Adipose tissue (tissue), 3 donors: ENCODE measurements around the gene TBCE. TPM values are rescaled to one million over a fixed set of nuclear protein-coding genes. Genes with fewer than 3 reads are reported as not detected.
"Not testable (repeated sequence)": the region's sequence is repeated elsewhere in the genome, so short reads cannot be mapped to it uniquely, and the experiment has no call there.

ENCODE experiments used
- H3K27ac ChIP-seq: one replicate; pipeline ENCODE4 v1.5.1; 2013; ENCODE audit warnings: low read depth, low read length
- WGBS, 3 donors: extraction: QIAGEN DNeasy Blood & Tissue Kit; methylation state at CpG; one replicate each; pipeline ENCODE4 v1.1.7; 2013; 5-methylcytosine and 5-hydroxymethylcytosine counted together
- polyA plus RNA-seq, 3 donors: library from polyadenylated mRNA; stranded (reverse); fragments of 200-250 nt; gene quantifications; one replicate each; pipeline ENCODE4 v1.2.3, GENCODE V29; 2013
- donor health status: healthy with polysubstance abuse.
- donor health status: Bipolar disorder and iron deficiency.
- donor health status: healthy.

Gene TBCE
- polyA plus RNA-seq, 3 donors: 9.5 to 22.4 (median 12.2) TPM

DNA sequence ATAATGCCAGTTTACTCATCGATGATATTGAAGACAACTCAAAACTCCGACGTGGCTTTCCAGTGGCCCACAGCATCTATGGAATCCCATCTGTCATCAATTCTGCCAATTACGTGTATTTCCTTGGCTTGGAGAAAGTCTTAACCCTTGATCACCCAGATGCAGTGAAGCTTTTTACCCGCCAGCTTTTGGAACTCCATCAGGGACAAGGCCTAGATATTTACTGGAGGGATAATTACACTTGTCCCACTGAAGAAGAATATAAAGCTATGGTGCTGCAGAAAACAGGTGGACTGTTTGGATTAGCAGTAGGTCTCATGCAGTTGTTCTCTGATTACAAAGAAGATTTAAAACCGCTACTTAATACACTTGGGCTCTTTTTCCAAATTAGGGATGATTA is 25.2 kb upstream of the TBCE start:
- 57 to 79% (median 68%) methylated on average over 6 of the region's 6 CpGs for WGBS, 3 donors
- no peak overlapping the region for H3K27ac ChIP-seq

DNA sequence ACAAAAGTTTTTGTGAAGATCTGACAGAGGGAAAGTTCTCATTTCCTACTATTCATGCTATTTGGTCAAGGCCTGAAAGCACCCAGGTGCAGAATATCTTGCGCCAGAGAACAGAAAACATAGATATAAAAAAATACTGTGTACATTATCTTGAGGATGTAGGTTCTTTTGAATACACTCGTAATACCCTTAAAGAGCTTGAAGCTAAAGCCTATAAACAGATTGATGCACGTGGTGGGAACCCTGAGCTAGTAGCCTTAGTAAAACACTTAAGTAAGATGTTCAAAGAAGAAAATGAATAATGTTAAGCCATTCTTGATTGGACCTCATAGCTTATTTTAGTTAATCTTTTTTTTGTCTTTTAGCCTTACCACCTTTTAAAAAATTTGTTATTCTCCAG is 24.8 kb upstream of the TBCE start:
- WGBS, 3 donors: 87 to 92% (median 91%) methylated on average over 3 of the region's 3 CpGs
- H3K27ac ChIP-seq: no peak overlapping the region

DNA sequence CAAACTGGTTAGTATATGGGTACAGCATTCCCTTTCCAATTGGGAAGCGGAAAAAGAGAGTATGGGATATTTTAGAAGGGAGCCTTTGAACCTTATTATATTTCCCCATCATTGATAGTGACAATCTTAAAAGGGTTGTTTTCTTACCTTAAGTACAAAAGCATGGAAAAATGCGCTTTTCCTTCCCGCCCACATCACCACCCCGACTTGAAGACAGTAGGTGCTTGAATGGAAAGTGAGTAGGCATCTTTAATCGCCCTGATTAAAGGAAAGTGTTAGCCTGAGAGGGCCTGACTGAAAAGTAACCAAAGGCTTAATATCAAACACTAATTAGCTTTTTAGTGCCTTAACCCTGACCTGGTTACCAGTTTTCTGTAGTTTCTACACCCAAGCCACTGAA is 23.5 kb upstream of the TBCE start:
- no peak overlapping the region for H3K27ac ChIP-seq
- WGBS, 3 donors: 96 to 98% (median 96%) methylated on average over 5 of the region's 5 CpGs

DNA sequence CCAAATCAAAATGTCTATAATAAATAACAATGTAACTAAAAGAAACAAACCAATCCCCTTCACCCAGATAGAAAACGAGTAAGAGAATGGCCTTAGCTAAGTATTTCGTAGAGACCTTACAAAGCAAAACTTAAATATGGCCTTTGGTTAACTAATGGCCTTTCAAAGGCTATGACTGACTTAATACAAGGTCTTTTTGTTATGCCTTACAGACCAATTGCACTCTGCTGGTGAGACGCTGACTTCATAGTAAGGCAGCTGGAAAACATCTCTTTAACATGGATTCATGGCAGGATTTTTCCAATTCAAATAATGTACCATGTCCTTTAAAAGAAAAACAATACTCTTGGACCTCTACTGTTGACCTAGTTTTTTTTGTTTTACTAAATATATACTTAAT is 15.8 kb upstream of the TBCE start:
- WGBS, 3 donors: 84 to 89% (median 85%) methylated on average over 3 of the region's 3 CpGs
- H3K27ac ChIP-seq: no peak overlapping the region

DNA sequence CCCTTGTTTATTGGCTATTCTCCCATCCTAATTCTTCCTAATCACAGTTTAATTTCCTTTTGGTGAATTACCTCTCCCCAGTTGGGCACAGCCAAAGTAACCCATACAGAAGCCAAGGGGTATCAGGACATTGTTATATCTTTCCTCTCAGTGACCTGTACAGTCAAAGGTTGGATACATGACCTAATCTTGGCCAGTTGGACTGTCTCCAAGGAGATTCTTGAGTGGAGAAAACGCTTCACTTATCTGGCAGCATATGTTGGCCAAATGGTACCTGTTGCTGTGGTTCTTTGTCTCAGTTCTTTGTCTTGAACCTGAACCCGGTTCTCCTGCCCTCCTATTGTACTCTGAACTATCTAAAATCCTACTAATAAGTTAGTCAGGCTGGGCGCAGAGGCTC is 15.3 kb upstream of the TBCE start:
- no peak overlapping the region for H3K27ac ChIP-seq
- 59 to 65% (median 62%) methylated on average over 3 of the region's 3 CpGs for WGBS, 3 donors

DNA sequence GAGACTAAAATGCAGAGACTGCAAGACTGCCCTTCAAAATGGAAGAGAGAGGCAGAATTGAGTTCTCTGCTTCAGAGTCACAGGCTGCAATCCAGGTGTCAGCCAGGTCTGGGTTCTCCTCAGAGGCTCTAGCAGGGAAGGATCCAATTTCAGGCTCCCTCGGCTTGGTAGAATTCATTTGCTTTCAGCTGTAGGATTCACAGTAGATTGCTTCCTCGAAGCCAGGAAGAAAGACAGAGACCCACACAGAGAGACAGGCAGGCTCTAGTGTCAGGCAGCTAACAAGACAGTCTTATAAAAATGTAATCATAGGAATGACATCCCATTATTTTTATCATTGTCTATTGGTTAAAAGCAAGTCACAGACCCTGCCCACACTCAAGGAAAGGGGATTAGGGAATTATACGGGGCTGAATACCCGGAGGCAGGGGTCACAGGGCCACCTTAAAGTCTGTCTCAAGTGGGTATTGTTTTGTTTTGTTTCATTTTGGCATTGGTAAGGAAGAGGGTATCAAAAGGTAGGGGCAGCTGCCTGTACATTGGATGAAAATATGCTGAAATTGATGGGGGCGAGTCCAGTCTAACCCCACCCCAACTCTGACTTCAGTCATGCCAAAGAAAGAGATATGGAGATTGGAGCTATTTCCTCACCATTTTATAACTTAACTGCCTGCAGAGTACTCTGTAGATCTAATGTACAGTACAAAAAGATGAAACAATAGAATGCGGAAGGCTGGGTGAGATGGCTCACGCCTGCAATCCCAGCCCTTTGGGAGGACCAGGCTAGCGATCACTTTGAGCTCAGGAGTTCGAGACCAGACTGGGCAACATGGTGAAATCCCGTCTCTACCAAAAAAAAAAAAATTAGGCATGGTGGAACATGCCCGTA is 9.5 kb upstream of the TBCE start:
- WGBS, 3 donors: 70 to 75% (median 72%) methylated on average over 11 of the region's 11 CpGs
- H3K27ac ChIP-seq: no peak overlapping the region

DNA sequence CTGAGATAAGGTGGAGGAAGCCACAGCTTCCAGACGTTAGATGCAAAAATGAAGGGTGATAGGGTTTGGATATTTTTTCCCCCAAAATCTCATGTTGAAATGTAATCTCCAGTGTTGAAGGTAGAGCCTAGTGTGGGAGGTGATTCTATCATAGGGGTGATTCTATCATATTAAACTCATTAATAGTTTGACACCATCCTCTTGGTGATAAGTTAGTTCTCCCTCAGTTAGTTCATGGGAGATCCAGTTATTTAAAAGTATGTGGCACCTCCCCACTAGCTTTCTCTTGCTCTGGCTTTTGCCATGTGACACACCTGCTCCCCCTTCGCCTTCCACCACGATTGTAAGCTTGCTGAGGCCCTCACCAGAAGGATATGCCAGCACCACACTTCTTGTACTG is 8.3 kb upstream of the TBCE start:
- H3K27ac ChIP-seq: no peak overlapping the region
- WGBS, 3 donors: 86 to 93% (median 91%) methylated on average over 3 of the region's 3 CpGs

DNA sequence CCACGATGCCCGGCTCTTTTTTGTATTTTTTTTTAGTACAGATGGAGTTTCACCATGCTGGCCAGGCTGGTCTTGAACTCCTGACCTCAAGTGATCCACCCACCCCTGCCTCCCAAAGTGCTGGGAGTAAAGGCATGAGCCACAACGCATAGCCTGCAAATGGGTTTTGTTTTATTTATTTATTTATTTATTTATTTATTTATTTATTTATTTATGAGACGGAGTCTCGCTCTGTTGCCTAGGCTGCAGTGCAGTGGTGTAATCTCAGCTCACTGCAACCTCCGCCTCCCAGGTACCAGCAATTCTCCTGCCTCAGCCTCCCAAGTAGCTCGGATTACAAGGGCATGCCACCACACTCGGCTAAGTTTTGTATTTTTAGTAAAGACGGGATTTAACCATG is 3.0 kb upstream of the TBCE start:
- WGBS, 3 donors: 97% methylated on average over 9 of the region's 9 CpGs
- H3K27ac ChIP-seq: not testable (repeated sequence)

DNA sequence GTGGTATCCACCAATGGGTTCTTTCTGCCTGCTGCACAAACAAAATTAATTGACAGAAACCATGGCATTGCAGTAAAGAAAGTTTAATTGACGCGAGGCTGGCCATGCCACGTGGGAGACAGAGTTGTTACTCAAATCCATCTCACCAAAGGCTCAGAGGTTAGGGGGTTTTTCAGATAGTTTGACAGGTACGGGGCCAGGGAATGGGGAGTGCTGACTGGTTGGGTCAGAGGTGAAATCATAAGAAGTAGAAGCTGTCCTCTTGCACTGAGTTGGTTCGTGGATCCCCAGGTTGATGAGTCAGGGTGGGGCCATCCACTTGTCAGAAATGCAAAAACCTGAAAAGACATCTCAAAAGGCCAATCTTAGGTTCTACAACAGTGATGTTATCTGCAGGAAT is 941 bp upstream of the TBCE start:
- WGBS, 3 donors: 89 to 92% (median 90%) methylated on average over 5 of the region's 5 CpGs
- H3K27ac ChIP-seq: no peak overlapping the region

DNA sequence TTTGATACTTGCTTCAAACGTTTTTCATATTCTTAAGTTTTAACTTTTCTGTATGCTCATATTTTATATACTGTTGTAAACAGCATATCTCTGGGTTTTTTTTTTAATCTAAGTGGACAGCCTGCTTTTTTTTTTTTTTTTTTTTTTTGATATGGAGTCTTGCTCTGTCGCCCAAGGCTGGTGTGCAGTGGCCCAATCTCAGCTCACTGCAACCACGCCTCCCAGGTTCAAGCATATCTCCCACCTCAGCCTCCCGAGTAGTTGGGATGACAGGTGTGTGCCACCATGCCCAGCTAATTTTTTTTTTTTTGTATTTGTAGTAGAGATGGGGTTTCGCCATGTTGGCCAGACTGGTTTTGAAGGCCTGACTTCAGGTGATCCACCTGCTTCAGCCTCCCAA is 1.2 kb downstream of the TBCE start:
- no peak overlapping the region for H3K27ac ChIP-seq
- 74 to 79% (median 77%) methylated on average over 5 of the region's 5 CpGs for WGBS, 3 donors

DNA sequence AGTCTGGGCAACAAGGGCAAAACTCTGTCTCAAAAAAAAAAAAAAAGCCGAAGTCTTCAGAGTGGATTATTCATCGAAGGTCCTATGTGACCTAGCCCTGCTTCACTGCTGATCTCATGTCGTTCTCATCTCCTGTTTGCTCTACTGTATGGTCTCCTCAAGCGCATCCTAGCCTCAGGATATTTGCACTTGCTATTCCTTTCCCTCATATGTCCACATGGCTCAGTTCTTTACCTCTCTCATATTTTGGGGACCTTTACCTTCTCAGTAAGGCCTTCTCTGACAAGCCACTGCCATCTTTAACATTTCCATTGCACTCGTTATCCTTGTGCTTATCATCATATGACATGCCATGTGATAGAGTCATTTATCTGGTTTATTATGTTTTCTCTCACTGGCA is 2.6 kb downstream of the TBCE start:
- H3K27ac ChIP-seq: no peak overlapping the region
- 89 to 98% (median 95%) methylated on average over 5 of the region's 5 CpGs for whole genome bisulfite sequencing, 3 donors

DNA sequence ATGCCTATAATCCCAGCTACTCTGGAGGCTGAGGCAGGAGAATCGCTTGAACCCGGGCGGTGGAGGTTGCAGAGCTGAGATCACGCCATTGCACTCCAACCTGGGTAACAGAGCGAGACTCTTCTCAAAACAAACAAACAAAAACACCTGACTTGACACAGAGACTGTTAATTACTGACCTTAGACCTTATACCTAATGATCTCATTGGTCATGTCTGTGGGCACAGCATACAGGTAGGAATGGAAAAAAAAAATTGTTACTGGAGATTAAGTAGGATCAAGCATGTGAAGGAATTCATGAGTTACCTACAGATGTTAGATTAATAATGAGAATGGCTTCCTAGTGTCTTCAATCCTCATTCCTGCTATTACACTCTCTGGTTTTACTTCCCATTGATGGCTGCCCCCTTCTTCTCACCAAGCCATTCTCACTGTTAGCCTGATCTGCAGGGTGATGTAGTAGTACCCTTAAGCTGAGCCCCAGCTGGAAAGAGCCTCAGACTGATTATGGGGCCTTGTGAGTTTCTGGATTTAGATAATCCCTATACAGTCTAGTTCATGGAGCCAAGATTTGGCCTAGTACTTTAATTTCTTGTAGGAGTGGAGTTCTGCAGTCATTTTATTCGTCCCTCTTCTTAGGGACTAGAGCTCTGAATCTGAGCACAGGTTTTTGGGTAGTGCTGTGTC is 8.8 kb downstream of the TBCE start:
- WGBS, 3 donors: 98 to 99% (median 98%) methylated on average over 6 of the region's 6 CpGs
- no peak overlapping the region for H3K27ac ChIP-seq

DNA sequence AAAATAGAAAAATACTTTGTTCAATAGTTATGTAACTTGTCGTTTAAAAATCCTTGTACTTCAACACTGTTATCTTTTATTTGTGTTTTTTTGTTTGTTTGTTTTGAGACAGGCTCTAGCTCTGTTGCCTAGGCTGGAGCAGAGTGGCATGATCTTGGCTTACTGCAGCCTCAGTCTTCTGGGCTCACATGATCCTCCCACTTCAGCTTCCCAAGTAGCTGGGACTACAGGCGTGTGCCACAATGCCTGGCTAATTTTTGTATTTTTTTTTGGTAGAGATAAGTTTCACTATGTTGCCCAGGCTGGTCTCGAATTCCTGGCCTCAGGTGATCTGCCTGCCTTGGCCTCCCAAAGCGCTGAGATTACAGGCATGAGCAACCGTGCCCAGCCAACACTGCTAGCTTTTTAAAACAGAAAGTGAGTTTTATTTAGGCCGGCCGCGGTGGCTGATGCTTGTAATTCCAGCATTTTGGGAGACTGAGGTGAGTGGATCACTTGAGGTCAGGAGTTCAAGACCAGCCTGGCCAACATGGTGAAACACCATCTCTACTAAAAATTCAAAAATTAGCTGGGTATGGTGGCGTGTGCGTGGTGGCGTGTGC is 11.0 kb downstream of the TBCE start:
- not testable (repeated sequence) for H3K27ac ChIP-seq

DNA sequence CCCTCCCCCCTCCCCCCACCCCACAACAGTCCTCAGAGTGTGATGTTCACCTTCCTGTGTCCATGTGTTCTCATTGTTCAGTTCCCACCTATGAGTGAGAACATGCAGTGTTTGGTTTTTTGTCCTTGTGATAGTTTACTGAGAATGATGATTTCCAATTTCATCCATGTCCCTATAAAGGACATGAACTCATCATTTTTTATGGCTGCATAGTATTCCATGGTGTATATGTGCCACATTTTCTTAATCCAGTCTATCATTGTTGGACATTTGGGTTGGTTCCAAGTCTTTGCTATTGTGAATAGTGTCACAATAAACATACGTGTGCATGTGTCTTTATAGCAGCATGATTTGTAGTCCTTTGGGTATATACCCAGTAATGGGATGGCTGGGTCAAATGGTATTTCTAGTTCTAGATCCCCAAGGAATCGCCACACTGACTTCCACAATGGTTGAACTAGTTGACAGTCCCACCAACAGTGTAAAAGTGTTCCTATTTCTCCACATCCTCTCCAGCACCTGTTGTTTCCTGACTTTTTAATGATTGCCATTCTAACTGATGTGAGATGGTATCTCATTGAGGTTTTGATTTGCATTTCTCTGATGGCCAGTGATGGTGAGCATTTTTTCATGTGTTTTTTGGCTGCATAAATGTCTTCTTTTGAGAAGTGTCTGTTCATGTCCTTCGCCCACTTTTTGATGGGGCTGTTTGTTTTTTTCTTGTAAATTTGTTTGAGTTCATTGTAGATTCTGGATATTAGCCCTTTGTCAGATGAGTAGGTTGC is 14.9 kb downstream of the TBCE start:
- 80 to 100% methylated on average over 1 of the region's 3 CpGs; no CpG with 5 or more reads in 1 of the 3 donors for WGBS, 3 donors
- not testable (repeated sequence) for H3K27ac ChIP-seq

More for the DNA sequence above, 11.0 kb downstream of the TBCE start:
- 85 to 93% (median 93%) methylated on average over 11 of the region's 11 CpGs for WGBS, 3 donors

DNA sequence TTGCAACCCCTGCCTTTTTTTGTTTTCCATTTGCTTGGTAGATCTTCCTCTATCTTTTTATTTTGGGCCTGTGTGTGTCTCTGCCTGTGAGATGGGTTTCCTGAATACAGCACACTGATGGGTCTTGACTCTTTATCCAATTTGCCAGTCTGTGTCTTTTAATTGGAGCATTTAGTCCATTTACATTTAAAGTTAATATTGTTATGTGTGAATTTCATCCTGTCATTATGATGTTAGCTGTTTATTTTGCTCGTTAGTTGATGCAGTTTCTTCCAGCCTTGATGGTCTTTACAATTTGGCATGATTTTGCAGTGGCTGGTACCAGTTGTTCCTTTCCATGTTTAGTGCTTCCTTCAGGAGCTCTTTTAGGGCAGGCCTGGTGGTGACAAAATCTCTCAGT is 18.4 kb downstream of the TBCE start:
- not testable (repeated sequence) for H3K27ac ChIP-seq
- 95 to 100% (median 98%) methylated on average over 1 of the region's 1 CpG for WGBS, 3 donors

DNA sequence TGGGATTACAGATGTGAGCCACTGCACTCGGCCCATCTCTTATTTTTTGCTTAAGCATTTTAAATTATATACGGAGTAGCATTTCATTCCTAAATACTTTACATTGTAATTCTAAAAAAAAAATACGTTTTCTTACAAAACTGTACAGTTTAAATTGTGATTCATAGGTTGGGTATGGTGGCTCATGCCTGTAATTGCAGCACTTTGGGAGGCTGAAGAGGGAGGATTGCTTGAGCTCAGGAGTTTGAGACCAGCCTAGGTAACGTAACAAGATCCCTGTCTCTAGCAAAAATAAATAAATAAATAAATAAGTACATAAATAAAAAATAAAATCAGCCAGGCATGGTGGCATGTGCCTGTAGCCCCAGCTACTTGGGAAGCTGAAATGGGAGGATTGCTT is 24.6 kb downstream of the TBCE start:
- WGBS, 3 donors: 94 to 99% (median 96%) methylated on average over 4 of the region's 4 CpGs
- H3K27ac ChIP-seq: no peak overlapping the region

DNA sequence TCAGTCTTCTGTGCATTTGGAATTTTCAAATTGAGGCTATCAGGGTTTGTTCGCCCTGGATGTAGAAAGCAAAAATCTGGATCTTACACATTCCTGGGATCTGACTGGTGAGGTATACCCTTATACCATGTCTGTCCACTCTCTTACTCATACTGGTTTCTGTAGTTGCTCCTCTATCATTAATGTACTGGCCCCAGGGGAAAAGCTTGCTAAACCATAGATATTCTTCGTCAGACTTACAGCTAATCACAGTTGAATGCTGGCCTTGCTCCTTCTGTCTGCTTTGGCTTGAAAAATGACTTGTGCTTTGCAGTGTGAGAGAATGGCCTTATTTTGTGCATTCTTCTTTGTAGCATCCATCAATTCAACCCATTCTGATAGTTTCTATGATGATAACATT is 30.5 kb downstream of the TBCE start:
- no peak overlapping the region for H3K27ac ChIP-seq
- WGBS, 3 donors: 87 to 95% (median 88%) methylated on average over 2 of the region's 2 CpGs

DNA sequence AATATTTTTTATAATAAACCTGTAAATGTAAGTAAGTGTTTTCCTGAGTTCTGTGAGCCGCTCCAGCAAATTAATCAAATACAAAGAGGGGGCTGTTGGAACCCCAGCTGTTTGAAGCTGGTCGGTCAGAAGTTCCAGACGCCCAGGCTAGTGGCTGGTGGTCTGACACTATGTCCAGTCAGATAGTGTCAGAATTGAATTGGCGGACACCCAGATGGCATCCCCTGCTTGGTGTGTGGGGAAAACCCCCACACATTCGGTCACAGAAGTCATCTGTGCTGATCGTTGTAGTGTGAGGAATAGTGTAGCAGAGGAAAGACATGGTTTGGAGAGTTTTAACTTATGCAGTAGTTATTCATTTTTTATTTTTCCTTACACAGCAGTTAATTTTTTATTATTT is 32.4 kb downstream of the TBCE start:
- WGBS, 3 donors: 79 to 82% (median 81%) methylated on average over 6 of the region's 6 CpGs
- no peak overlapping the region for H3K27ac ChIP-seq

DNA sequence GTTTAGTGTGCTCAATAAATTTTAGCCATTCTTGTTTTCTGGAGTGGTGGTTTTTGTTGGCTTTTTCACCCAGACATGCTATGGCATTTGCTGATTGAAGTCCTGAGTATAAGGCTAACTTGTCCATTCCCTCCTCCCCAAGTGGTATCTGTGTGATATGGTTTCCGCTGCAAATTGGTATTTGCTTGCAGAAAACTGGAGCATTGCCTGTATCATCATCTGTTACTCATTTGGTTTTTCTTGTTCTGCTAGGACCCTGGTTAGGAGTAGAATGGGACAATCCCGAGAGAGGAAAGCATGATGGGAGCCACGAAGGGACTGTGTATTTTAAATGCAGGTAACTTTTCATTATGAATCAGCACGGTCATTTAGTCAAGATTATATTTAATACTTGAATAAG is 34.0 kb downstream of the TBCE start:
- H3K27ac ChIP-seq: no peak overlapping the region
- 86 to 88% (median 87%) methylated on average over 4 of the region's 4 CpGs for WGBS, 3 donors
